Spleen (tissue), 7 donors: Measurements from ENCODE around the gene PLXNA3.

Experiments used
- CTCF ChIP-seq, 11 experiments: fragments of 200-600 bp in 7 of 11; fragments of 450-650 bp in 4 of 11; sonication (generic) in 4 of 11; IDR thresholded peaks in 8 of 11; conservative IDR thresholded peaks in 3 of 11; 1 replicate in 7 of 11; 2 replicates in 4 of 11; pipeline versions ENCODE4 v1.4.0 to v1.8.0; 2016 to 2021; ENCODE audit warnings: antibody characterized with exemption in 11 of 11, inconsistent platforms in 4 of 11, mild to moderate bottlenecking in 1 of 11
- POLR2AphosphoS5 ChIP-seq, 3 donors: sonication (generic); formaldehyde crosslinking; IDR thresholded peaks; one replicate each; pipeline ENCODE4 v1.5.1; 2017; ENCODE audit warnings: antibody characterized with exemption in 3 of 3
- donor health status: DM: no; HTN: no; CAD: no; lungs with moderate emphysema.
- donor health status: DM: no; HTN: no; CAD: no.
- donor health status: DM: no; HTN: no; CAD: no.

GRCh38 chrX:154487518-154488290 lies 29.6 kb downstream of the PLXNA3 start:
- no peak for TF ChIP-seq POLR2AphosphoS5 (IDR thresholded peaks at IDR 0.05)
- TF ChIP-seq CTCF (IDR thresholded peaks at IDR 0.05 in 8 of 11, conservative IDR thresholded peaks at IDR 0.05 in 3 of 11): no peak
